AG09319 (cell line): ENCODE data around the gene ASCC1.

ENCODE experiments used
- DNase-seq: peaks from one replicate; pipeline ENCODE4 v3.0.0-alpha.2; 2010; ENCODE audit warnings: low read depth; ENCODE audit errors: extremely low read depth
- TF ChIP-seq, protein P1 (sequence below): IDR thresholded peaks from 2 replicates; pipeline ENCODE4 v1.5.1; 2011; ENCODE audit warnings: low read depth, mild to moderate bottlenecking, inconsistent platforms, low read length, moderate library complexity

The ASCC1 gene

DNA sequence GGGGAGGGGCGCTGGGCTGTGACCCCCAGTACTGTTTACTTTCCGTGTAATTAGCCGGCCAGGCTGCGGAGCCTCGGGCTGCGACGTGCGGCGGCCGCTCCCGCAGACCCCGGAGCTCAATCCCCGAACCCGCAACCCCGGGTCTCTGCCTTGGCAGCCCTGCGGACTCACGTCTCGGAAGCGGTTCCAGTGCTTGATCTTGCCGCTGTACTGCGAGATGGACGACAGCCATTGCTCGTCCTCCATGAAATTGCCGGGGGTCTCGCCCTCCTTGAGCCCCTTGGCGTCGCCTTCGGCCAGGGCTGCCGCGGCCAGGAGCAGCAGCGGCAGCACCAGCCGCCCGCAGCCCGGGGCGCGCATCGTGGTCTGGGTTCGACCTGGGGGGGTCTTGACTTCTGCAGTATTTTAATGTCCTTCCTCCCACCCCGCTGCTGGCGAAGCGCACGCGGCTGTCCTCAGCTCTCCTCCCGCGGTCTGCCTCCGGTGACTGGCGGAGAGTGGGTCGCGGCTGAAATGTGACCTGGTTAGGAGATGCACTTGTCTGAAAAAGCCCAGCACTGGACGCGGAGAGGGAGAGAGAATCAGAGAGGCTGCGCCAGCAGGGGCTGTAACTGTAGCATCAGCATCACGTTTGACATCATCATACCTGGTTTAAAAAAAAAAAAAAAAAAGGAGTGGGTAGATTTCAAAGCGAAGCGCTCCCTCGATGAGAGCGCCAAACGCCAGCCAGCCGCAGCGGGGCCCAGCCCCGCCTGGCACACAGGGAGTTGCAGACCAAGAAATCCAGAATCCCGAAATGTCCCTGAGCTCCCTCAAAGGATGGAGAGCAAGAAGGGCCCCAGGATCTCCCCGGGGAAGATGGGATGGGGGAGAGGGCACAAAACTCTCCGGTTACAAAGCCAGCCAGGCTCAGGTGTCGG, 127.8 kb downstream of the ASCC1 start, which contains the start of gene SPOCK2:
TSS of gene SPOCK2 (minus strand) at position 583 of the 920 bp plus-strand sequence. CDS start at position 360, 223 bp downstream.
- no peak for DNase-seq
- TF ChIP-seq, protein P1, sequence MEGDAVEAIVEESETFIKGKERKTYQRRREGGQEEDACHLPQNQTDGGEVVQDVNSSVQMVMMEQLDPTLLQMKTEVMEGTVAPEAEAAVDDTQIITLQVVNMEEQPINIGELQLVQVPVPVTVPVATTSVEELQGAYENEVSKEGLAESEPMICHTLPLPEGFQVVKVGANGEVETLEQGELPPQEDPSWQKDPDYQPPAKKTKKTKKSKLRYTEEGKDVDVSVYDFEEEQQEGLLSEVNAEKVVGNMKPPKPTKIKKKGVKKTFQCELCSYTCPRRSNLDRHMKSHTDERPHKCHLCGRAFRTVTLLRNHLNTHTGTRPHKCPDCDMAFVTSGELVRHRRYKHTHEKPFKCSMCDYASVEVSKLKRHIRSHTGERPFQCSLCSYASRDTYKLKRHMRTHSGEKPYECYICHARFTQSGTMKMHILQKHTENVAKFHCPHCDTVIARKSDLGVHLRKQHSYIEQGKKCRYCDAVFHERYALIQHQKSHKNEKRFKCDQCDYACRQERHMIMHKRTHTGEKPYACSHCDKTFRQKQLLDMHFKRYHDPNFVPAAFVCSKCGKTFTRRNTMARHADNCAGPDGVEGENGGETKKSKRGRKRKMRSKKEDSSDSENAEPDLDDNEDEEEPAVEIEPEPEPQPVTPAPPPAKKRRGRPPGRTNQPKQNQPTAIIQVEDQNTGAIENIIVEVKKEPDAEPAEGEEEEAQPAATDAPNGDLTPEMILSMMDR = no peak

DNA sequence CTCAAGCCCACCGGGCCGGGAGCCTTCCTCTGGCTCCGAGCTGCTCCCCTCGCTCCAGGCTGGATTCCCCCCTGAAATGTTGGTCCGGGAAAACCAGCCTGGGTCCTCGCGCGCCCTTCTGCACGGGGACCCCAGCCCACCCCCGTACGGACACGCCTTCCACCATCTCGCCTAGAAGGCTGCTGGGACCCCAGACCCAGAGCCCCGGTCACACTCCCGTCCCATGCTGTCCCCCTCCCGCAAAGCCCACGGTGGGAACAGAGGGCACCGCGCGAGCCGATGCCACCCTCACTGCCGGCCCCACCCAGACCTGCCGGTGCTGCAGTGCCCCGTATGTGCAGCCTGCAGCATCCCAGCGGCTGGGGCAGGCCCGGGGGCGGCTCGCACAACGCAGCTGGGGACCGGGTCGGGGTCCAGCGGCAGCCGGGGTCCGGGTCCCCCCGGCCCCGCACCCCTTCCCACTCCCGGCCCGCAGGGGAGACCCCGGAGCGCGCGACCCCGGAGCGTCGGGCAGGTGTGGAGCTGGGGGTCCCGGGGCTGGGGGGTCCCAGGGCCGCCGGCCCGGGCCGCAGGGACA, 128.6 kb downstream of the ASCC1 start:
- TF ChIP-seq, protein P1 = no peak
- no peak for DNase-seq

DNA sequence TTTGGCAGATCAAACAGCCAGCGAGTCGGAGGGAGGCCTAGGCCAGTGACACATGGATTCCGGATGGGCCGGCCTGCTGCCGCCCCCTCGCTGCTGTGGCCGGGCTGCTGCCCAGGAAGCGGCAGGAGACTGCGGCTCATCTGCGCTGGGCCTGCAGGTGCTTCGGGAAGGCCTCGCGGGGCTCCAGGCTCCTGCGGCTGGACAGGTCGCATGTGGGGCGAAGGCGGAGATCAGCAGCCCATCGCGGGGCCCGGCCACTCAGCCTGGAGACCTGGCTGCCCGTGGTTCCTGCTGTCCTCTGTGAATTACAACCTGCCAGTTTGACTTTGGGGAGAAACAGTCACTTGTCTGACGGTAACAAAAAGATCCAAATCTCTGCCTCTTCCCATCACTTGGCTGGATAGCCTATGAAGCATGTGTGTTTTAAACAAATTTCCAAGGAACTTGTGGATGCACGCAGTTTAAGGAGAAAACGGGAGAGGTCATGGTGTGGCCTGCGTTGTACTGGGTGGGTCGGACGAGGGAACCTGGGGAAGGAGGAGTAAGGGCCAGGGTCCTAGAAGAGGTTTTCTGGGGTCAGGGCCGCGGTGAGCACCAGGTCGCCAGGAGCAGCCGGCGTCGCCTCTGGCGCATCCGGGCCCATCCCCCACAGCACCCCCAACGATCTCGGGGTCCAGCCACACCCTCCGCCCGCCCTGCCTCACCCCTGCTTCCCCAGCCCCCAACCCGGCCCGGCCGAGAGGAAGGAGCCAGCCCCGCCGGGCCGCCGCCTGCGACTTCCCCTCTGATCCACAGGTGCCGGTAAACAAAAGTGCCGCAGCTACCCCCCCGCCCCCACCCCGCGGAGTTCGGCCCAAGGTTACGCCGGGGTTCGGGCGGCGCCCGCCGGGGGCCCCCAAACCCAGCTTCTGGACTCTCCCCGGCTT, 129.3 kb downstream of the ASCC1 start:
- no peak for DNase-seq
- TF ChIP-seq, protein P1 = no peak

DNA sequence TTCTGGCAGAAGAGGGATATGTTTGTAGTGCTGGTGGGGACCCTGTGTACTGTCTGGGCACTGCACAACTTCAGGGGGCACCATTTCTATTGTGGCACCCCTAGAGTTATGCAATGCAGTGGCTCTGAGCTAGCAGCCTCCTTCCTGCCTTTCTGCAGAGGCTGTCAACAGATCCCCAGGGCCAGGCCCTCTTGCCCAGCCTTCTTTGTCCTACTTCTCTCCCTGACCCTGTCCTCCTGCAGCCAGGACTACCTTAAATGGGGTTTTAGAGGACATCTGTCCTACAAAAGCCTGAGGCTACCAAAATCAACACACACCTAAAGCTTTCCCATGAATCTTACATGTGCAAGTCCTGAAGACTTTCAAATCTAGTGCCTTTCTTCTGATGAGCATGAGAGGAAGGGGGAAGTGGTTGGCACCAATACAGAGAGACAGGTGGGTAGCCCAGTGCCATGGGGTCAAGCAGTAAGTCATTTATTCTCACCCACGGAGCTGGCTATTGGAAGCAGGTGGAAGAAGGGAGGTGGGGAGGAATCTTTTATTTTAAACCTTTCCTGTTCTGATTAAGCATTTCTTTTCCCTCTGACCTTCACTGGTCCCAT, 130.1 kb downstream of the ASCC1 start:
- TF ChIP-seq, protein P1 = no peak
- DNase-seq = no peak

DNA sequence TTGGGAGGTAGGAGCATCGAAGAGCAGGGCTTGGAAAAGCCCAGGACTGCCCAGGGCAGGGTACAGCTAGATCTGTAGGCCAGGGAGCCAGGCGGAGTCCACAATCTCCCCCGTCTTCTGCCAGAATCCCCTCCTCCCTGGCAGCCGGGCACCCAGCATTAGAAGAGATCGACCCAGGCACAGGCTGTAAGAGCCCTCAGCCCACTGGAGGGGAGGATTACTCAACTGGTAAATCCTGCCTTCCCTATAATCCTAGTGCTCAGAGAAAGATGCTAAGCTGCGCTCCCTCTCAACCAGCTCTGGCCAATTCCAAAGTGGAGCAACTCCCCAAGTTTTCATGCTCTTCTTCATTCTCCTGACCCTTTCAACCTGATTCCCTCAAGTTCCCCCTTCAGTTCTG, 130.9 kb downstream of the ASCC1 start:
- TF ChIP-seq, protein P1 = no peak
- no peak for DNase-seq

DNA sequence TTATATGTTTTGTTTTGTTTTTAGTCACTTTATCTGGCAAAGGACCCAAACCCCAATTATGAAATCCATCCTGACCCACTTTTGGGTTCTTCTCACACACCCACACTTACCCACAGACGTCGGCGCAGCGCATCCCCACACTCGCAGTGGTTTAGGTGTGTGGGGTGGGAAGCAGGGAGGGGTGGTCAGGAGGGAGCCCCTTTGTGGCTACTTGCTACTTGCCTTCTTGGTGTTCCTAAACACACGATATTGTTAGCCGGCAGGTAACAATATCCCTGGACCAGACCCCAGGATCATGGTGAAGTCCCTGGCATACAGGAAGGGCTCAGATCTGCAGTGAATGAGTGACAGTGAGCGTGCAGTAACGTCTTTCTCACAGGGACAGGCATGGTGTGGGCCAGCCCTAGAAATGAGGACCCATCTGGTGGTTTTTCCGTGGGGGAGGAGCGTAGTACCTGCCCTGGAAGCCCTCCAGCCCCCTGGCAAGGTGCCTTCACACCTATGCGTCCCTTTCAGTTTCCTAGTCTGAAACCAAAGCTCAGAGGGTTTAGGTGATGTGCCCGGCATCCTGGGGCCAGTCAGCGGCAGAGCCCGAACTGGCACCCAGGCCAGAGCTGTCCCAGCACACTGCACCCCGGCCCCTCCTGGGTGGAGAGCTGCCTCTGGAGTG, 132.2 kb downstream of the ASCC1 start:
- TF ChIP-seq, protein P1 = no peak
- DNase-seq = no peak
